NCI-H82 (cell line): ENCODE data around the gene CRADD.
A peak's percentile ranks its signal among the peaks of the same experiment; 100 is the strongest.
"Not testable (repeated sequence)": the region's sequence is repeated elsewhere in the genome, so short reads cannot be mapped to it uniquely, and the experiment has no call there.

Experiments used
- DNase-seq: peaks from one replicate; lab custom pipeline; 2025; lab: John Stamatoyannopoulos, UW

The CRADD gene

GRCh38 chr12:93677195-93678064 is at the start of gene CRADD:
Gene CRADD, plus strand, starts transcription at chr12:93677375.
- DNase-seq, result peak; percentile 99

DNA sequence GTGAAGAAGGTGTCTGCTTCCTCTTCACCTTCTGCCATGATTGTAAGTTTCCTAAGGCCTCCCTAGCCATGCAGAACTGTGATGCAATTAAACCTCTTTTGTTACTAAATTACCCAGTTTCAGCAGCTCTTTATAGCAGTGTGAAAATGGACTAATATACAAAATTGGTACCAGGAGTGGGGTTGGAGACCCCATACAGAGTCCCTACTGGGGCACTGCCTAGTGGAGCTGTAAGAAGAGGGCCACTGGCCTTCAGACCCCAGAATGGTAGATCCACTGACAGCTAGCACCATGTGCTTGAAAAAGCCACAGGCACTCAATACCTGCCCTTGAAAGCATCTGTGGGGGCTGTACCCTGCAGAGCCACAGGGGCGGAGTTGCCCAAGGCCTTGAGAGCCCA is 44.8 kb upstream of the CRADD start:
- no peak for DNase-seq

- DNase-seq, result no peak
These were observed 42.8 kb upstream of the CRADD start for GRCh38 chr12:93634416-93634815.

GRCh38 chr12:93636708-93637107 is 40.5 kb upstream of the CRADD start:
- no peak for DNase-seq

- no peak for DNase-seq
These were observed 39.1 kb upstream of the CRADD start for GRCh38 chr12:93638095-93638494.

DNA sequence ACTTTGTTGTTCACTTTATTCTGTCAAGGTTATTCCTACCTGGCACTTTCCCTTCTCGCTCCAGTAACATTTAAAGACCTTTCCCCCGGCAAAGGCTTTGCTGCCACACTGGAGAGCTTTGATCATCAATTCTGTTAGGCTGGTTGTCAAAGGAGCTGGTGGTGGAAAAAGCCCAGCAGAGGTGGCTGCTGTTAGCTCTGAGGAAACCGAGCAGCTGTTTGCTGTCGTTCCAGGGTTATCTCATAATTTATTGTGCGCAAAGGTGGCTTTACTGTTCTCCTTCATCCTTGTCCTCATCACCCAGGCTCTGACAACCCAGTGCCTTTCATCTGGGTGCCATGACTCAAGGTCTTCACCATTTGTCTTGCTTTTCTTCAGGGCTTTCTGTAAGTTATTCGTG is 38.2 kb upstream of the CRADD start:
- DNase-seq, result peak; percentile 77

DNA sequence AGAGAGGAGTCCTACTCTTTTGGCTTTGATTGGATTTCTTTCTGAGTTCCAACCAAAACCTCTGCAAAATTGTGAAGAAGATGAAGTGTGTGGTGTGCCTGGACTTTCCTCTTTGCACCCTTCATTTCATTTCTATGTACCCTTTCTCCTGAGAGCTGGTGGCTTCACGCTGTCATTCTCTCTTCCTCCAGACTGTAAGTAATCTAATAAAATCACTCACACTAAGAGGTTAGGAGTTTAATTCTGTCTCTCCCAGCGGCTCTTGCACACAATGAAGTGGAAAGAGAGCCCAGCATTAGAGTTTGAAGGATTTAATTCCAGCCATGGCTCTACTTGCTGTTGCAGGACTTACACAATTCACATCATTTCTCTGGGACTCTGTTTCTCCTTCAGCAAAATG is 37.8 kb upstream of the CRADD start:
- DNase-seq, result peak; percentile 79

- DNase-seq, result not testable (repeated sequence)
These were observed 35.8 kb upstream of the CRADD start for GRCh38 chr12:93641380-93641779.

GRCh38 chr12:93642751-93643150 is 34.4 kb upstream of the CRADD start:
- no peak for DNase-seq

- no peak for DNase-seq
These were observed 31.5 kb upstream of the CRADD start for GRCh38 chr12:93645702-93646101.

DNA sequence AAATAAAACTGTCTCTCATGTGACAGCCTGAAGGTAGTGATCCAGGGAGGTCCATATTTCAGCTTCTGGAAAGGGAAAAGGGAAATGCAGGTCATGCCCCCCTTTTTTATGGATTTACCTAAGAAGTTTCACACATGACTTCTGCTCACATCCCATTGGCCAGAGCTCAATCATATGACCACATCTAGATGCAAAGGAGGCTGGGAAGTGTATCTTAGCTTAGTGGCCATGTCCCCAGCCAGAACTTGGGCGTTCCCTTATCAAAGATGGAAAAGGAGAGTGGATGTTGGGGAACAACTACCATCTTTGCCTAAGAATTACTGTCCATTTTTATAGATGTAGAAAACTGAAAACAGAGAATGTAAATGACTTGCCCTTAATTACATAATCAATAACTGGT is 26.5 kb upstream of the CRADD start:
- DNase-seq, result no peak

GRCh38 chr12:93653079-93653478 is 24.1 kb upstream of the CRADD start:
- DNase-seq, result no peak

GRCh38 chr12:93653712-93654111 is 23.5 kb upstream of the CRADD start:
- peak; percentile 42 for DNase-seq

DNA sequence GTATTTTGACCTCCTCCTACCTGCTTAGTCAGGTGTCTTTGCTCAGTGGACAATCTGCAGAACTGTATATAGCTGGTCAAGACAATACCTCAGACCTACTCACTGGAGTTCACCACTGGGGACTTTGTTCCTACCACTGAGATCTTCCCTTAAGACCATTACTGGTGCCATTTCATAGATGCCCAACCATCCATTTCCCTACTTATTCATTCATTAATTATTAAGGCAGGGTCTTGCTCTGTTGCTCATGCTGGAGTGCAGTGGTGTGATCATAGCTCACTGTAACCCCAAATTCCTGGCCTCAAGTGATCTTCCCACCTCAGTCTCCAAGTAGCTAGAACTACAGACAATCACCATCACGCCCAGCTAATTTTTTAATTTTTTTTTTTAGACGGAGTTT is 22.8 kb upstream of the CRADD start:
- no peak for DNase-seq

- DNase-seq, result no peak
These were observed 20.1 kb upstream of the CRADD start for GRCh38 chr12:93657071-93657470.

GRCh38 chr12:93661021-93661420 is 16.2 kb upstream of the CRADD start:
- DNase-seq, result no peak

DNA sequence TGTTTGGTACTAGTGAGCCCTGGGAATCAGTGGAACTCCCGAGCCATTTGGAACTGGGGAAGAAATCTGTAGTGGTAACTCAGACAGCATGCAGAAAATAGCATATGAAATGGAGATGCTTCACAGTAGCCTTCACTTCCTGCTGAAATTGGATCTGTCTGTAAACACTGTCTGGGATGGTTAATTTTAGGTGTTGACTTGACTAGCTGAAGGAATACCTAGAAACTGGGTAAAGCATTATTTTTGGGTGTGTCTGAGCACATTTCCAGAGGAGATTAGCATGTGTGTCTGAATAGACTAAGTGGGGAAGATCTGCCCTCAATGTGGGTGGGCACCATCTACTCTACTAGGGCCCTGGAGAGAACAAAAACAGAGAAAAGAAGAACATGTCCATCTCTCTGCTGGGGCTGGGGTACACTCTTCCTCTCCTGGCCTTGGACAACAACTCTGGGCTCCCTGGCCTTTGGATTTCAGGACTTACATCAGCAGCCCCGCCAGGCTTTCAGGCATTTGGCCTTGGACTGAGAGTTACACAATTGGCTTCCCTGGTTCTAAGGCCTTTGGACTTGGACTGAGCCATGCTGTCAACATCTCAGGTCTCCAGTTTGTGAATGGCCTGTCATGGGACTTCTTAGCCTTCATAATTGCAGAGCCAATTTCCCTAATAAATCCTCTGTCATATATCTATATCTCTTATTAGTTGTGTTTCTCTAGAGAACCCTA is 14.0 kb upstream of the CRADD start:
- no peak for DNase-seq

GRCh38 chr12:93663729-93664084 is 13.5 kb upstream of the CRADD start:
- DNase-seq, result no peak

- DNase-seq, result no peak
These were observed 12.5 kb upstream of the CRADD start for GRCh38 chr12:93664573-93665138.

GRCh38 chr12:93667672-93668071 is 9.5 kb upstream of the CRADD start:
- DNase-seq, result no peak

DNA sequence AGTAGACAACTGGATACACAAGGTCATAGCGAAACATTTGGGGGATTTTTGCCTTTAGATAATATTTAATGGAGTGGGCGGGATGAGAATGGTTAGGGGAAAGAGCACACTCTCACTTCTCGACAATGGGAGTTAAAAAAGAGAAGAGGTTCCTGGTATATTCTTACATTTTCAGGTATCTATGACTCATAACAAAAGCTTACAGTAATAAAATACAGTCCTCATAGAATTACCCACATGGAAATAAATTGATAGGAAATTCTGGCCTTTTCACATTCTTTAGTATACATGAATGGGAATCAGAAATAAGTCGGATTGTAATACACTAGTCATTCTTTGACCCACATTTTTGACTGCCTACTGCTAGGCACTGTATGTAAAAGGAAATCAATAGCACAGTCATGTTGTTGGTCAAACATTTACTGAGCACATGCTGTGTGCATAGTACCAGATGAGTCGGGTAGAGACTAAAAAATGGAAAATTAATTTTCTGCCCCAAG is 8.2 kb upstream of the CRADD start:
- no peak for DNase-seq

- no peak for DNase-seq
These were observed 7.7 kb upstream of the CRADD start for GRCh38 chr12:93669452-93669851.

DNA sequence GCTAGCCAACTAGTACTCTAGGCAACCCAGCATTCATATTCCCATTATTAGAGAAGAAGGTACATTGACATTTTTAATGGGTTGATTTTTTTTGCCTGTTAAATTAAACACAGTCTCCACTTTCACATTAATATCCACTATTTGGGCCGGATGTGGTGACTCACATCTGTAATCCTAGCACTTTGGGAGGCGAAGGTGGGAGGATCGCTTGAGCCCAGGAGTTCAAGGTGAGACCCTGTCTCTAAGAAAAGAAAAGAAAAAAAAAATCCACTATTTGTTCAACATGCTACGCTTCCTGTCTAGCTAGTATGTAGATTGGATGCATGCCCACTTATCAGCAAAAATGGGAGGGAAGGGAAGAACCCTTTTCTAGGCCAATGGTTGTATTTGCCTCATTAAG is 7.1 kb upstream of the CRADD start:
- no peak for DNase-seq
